PC-9 (cell line): ENCODE data around the gene PEX14.

Source experiments
- CTCF ChIP-seq: fragments of 200-600 bp; sonication (generic); conservative IDR thresholded peaks from 2 replicates; pipeline ENCODE4 v1.6.1; 2017; ENCODE audit warnings: mixed run types, antibody characterized with exemption, mild to moderate bottlenecking, moderate library complexity
- EZH2 ChIP-seq: fragments of 200-600 bp; sonication (generic); IDR thresholded peaks from 2 replicates; pipeline ENCODE4 v1.8.0; 2017; ENCODE audit warnings: antibody characterized with exemption, low read depth

- TF ChIP-seq CTCF (no peak), EZH2 (no peak)
Observed at GRCh38 chr1:10520952-10521351, 46.2 kb downstream of the PEX14 start.
